GM19099 (cell line): ENCODE measurements around the gene INPP4B.

Source experiments
- POLR2A ChIP-seq: IDR thresholded peaks from 3 replicates; pipeline ENCODE4 v1.6.1; 2011; ENCODE audit warnings: low read depth; ENCODE audit not compliant: insufficient read length; ENCODE audit errors: extremely low read depth

The INPP4B gene

GRCh38 chr4:142846108-142846728 lies at the start of gene INPP4B:
INPP4B (minus strand) TSS chr4:142846301.
- TF ChIP-seq POLR2A: no peak

GRCh38 chr4:142893012-142893411 lies 46.9 kb upstream of the INPP4B start:
- no peak for TF ChIP-seq POLR2A

DNA sequence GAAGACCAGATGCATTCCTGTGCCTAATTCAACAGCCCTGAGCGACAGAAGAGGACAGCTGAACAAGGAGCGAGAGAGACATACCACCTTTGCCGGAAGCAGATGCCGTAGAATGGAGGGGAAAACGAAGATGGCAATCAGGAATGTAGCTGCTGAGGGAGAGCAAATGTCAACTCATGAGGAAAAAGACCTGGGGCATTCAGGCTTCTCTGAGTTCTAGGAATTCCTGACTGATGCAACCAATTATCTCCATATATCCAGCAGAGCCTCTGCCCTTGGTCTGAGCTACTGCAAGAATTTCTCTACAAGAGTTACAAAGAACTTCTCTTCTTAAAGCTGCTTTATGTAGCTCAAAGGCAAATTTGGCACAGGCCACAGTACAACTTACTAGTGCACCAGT lies 40.5 kb upstream of the INPP4B start:
- no peak for TF ChIP-seq POLR2A

- TF ChIP-seq POLR2A: no peak
Measured at GRCh38 chr4:142883040-142883832, 37.1 kb upstream of the INPP4B start.

GRCh38 chr4:142882159-142882558 lies 36.1 kb upstream of the INPP4B start:
- TF ChIP-seq POLR2A: no peak

GRCh38 chr4:142881331-142881730 lies 35.2 kb upstream of the INPP4B start:
- no peak for TF ChIP-seq POLR2A

- TF ChIP-seq POLR2A: no peak
Measured at GRCh38 chr4:142875117-142875516, 29.0 kb upstream of the INPP4B start.

DNA sequence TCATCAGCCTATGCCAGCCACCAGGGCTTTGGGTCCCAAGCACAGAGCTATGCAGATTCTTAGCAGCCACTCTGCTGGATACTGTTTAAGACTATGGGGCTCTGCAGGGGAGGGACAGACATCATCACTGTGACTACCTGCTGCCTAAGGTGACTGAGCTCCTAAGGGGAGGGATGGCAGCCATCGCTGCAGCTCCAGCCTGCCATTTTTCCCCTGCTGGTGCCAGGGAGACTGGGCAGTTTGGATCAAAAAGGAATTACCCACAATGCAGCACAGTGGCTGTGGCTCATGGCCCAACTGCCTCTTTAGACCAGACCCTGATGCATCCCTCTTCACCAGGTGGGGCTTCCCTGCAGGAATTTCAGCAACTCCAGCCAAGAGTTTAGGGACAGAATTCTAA lies 28.6 kb upstream of the INPP4B start:
- no peak for TF ChIP-seq POLR2A

DNA sequence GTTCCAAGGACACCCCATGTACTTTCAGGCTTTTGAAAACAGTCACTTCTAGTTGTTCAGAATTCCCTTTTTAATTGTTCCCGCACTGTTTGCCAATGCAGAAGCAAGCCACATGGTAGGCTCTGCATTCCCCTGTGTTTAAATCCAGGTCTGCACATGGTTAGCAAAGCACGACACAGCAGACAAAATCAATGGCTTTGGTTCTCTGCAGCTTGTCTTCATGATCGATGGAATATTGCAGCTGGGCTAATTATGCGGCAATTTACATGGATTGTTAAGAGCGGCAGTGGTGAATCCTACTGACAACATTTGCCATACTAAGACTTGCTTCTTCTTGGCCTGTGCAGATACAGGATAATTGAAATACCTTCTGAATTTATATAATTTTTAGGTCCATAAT lies 20.6 kb upstream of the INPP4B start:
- no peak for TF ChIP-seq POLR2A

DNA sequence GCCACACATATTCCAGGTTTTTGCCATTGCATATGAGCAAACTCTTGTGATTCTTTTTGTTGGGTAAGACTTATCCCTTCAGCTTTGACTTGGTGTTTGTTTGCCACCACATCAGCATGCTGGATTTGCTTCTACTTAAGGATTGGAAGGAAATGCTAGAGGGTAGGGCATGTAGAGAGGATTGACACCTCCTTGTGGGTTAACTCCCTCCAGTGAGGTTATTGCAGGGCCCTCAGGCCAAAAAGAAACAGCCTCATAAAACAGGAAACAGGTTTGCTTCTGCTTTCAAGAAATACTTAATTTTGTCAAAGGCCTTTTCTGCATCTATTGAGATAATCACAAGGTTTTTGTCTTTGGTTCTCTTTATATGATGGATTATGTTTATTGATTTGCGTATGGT lies 15.2 kb upstream of the INPP4B start:
- TF ChIP-seq POLR2A: no peak

DNA sequence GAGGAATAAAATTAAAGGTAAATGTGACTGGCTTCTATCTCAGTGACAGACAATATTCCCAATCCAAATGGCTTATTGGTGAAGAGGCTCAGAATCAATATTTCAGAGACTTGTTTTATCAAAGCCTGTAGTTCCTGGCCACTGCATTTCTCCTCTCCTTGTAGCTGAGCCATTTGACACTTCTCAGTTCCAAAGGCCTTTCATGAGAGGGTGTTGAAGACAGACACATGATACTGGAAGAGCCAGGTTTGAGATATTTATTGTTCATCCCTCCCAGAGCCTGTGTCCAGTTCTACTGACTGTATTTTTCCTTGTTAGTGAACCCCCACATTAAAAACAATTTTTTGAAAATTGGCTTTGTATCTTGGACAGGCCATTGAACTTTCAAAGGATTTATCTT lies 12.9 kb upstream of the INPP4B start:
- no peak for TF ChIP-seq POLR2A

GRCh38 chr4:142858446-142858845 lies 12.3 kb upstream of the INPP4B start:
- TF ChIP-seq POLR2A: no peak

DNA sequence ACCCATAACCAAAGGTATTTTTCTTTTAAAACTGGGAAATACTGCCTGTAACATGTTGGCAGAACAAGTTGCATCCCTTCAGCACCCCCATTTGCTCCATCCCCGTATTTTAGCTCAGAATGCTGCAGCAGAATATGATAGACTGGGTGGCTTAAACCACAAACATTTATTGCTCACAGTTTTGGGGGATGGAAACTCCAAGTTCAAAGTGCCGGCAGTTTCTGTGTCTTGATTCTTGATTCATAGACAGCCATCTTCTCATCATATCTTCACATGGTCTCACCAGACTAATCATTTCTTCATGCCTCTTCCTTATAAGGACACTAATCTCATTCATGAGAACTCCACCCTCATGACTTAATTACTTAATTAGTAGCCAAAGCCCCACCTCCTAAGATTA lies 10.5 kb upstream of the INPP4B start:
- TF ChIP-seq POLR2A: no peak

GRCh38 chr4:142850478-142850877 lies 4.4 kb upstream of the INPP4B start:
- TF ChIP-seq POLR2A: no peak

DNA sequence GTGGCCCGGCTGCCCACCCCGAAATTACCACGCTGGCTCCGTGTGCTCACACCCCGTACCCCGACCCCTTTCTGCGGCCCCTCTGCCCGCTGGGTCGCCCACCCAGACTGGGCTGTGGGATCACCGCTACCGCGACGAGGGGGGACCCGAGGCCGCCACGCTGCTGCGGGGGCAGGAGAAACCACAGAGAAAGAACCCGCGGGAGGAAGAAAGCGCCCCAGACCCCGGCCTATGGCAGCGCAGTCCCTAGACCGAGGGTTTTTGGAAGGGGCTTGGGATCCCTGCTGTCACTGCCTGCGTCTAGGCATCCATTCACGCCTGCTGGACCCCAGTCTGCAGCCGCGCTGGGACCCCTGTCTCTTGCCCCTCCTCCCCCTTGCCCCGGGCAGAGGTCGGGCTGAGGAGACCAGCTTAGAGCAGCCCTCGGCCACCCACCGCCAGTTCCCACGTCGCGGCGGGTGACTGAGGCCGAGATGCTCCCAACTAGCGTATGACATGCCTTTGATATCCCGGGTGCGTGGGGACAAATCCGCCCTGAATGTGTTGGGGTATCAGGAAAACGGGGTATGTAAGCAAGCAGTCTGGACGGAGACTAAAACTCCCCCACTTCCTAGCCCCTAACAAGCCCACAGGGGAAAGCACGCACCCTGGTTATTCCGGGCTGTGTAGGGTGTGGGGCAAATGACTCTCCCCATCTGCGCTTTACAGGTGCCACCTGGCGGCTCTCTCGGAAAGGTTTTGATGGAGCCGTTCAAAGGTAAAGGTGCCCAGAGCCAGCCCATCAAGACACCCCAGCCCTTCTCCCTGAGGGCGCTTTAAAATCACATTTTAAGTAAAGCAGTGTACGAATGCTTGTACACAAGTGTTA lies 862 bp upstream of the INPP4B start:
- no peak for TF ChIP-seq POLR2A
